GM08714 (cell line): ENCODE measurements around the gene TTC36.
"Not testable (repeated sequence)": the region's sequence is repeated elsewhere in the genome, so short reads cannot be mapped to it uniquely, and the experiment has no call there.

Source experiments
- H3K4me3 ChIP-seq: fragments of 200-500 bp; sonication (Bioruptor generic); 2 replicates; pipeline ENCODE4 v1.5.1; 2014; ENCODE audit warnings: mild to moderate bottlenecking, low read length, inconsistent platforms
- ZNF274 ChIP-seq: IDR thresholded peaks from 2 replicates; pipeline ENCODE4 v1.6.1; 2012; ENCODE audit warnings: mild to moderate bottlenecking, low read depth, low read length

Gene TTC36, protein sequence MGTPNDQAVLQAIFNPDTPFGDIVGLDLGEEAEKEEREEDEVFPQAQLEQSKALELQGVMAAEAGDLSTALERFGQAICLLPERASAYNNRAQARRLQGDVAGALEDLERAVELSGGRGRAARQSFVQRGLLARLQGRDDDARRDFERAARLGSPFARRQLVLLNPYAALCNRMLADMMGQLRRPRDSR

DNA sequence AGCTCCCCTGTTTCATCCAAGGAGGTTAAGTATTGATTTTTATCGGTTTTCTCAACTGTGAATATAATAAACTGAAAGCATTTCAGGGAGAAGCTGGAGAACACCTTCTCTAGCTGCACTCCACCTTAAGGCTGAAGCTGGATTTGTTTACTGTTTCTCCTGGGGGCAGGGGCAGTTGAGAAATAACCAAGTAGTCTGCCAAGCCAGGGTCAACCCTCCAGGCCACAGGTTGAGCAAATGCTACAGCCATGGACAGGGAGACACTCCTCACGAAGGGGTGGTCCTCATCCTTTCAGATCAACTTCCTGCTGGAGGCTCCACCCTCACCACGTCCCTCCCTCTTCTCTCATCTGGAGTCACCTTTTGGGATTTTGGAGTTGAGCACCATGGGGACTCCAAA is at the start of gene TTC36:
TTC36 (plus strand) TSS at position 366 of the 400 bp plus-strand sequence; CDS start at position 387, 21 bp downstream.
- TF ChIP-seq ZNF274: no peak
- no peak within 1 kb of the TSS for H3K4me3 ChIP-seq

DNA sequence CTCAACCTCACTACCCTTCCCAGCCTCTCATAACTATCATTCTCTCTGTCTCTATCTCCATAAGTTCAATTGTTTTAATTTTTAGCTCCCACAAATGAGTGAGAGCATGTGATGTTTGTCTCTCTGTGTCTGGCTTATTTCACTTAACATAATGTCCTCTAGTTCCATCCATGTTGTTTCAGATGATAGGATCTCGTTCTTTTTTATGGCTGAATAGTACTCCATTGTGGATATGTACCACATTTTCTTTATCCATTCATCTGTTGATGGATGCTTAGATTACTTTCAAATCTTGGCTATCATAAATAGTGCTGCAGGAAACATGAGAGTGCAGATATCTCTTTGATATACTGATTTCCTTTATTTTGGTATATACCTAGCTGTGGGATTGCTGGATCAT is 46.0 kb upstream of the TTC36 start:
- H3K4me3 ChIP-seq: not testable (repeated sequence)

DNA sequence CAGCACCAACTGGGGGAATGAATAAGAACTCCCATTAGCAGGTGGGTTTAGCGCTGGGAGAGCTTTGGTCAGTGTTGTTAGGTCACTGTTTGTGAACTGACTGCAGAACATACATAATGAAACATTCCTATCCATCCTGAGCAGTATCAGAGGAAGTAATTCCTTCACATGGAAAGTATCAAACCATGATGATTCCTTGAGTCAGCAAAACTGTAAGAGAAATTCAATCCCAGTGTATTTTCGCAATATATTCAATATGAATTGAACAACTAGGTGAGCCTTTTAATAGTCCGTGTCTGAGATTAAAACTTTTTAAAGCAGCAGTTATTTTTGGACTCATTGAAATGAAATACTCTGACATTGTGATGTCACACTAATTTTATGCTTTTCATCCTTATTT is 42.9 kb upstream of the TTC36 start:
- no peak for TF ChIP-seq ZNF274
- H3K4me3 ChIP-seq: no peak overlapping the region

DNA sequence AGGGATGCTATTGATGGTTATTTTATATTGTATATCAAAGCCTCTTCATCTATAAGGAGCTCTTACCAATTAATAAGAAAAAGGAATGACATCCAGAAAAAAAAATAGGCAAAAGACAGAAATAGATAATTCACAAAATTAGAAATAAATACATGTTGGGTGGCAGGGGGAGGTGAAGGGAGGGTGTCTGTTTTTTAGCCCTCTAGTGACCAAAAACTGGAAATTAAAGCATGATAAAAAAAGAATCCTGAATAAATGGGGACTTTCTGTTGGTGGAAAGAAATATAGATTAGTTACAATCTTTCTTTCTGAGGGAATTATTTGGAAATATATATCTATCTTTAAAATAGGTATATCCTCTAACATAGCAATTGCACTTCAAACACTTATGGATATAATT is 42.0 kb upstream of the TTC36 start:
- no peak for TF ChIP-seq ZNF274

DNA sequence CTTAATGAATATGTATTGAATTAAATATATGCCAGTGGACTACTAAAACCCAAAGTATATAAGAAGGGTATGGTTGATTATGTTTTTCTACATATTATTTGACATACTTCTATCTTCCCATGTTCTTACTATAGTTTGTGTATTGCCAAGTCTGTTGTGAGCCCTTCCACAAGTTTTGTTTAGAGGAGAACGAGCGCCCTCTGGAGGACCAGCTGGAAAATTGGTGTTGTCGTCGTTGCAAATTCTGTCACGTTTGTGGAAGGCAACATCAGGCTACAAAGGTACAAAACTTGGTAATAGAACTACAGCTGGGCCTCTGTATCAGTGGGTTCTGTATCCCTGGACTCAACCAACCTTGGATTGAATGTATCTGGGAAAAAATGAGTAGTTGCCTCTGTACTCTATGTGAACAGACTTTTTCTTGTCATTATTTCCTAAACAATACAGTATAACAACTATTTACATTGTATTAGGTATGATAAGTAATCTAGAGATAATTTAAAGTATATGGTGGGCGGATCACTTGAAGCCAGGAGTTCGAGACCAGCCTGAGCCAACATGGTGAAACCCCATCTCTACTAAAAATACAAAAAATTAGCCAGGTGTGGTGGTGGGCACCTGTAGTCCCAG is 38.7 kb upstream of the TTC36 start:
- no peak for TF ChIP-seq ZNF274
- H3K4me3 ChIP-seq: no peak overlapping the region

More for the DNA sequence above, 42.0 kb upstream of the TTC36 start:
- no peak overlapping the region for H3K4me3 ChIP-seq

DNA sequence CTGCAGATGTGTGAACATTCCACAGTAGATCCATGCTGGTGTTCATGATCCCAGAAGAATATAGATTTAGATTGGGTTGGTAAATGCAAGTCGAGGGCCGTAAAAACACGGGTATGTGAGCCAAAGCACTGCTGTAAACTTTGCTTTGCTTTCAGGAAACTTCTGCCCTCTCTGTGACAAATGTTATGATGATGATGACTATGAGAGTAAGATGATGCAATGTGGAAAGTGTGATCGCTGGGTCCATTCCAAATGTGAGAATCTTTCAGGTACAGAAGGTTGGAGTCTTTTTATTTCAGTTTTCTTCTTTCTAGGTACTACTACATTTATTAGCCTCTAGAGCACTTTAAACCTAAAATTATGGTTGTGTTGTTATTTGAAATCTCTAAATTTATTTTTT is 36.2 kb upstream of the TTC36 start:
- TF ChIP-seq ZNF274: no peak
- H3K4me3 ChIP-seq: no peak overlapping the region

DNA sequence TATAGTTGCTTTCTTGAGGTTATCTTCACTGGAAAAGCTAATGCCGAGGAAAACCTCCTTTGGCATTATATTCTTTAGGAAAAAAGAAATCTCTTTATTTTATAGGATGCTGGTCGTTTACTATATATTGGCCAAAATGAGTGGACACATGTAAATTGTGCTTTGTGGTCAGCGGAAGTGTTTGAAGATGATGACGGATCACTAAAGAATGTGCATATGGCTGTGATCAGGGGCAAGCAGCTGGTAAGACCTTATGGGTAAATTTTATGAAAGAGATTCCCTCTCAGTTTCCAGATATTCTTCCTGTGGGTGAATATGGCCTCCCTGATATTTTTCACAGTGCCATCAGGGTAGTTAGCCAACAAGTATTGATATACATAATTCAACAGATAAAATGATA is 29.4 kb upstream of the TTC36 start:
- no peak overlapping the region for H3K4me3 ChIP-seq
- TF ChIP-seq ZNF274: no peak

DNA sequence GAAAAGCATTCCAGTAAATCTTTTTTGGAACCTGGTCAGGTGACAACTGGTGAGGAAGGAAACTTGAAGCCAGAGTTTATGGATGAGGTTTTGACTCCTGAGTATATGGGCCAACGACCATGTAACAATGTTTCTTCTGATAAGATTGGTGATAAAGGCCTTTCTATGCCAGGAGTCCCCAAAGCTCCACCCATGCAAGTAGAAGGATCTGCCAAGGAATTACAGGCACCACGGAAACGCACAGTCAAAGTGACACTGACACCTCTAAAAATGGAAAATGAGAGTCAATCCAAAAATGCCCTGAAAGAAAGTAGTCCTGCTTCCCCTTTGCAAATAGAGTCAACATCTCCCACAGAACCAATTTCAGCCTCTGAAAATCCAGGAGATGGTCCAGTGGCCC is 24.1 kb upstream of the TTC36 start:
- no peak overlapping the region for H3K4me3 ChIP-seq
- TF ChIP-seq ZNF274: no peak

DNA sequence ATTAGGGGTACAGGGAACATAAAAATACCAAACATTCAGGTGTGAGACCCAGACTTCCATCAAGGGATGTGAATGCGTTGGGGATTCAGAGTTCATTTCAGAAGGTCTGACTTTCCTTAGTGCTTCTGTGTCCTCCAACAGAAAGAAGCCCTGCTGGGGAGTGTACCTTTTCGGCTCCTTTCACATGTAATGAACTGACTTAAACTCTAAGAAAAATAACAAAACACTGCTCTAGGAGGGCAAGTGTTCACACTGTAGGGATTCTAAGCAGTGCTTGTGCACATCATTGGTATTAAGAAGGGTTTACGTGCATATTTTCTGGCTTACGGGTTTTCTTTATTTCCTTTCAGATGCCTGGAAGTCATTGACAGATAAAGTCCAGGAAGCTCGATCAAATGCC is 15.7 kb upstream of the TTC36 start:
- H3K4me3 ChIP-seq: no peak overlapping the region
- no peak for TF ChIP-seq ZNF274

DNA sequence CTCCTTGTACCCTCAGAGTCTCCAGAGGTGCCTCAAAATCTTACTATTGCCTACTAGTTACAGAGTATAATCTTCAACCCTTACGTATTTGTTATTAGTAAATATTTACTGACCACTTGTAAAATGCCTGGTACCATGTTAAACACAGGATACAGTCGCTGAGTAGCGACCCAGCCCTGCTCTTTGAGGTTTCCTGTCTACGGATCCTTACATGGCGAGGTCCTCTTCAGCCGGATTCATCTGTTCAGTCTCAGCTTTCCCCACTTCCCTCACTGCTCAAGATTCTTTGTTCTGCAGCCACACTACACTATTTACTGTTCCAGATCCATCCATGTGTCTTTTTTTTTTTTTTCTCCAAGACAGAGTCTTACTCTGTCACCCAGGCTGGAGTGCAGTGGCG is 13.2 kb upstream of the TTC36 start:
- H3K4me3 ChIP-seq: no peak overlapping the region
- no peak for TF ChIP-seq ZNF274

DNA sequence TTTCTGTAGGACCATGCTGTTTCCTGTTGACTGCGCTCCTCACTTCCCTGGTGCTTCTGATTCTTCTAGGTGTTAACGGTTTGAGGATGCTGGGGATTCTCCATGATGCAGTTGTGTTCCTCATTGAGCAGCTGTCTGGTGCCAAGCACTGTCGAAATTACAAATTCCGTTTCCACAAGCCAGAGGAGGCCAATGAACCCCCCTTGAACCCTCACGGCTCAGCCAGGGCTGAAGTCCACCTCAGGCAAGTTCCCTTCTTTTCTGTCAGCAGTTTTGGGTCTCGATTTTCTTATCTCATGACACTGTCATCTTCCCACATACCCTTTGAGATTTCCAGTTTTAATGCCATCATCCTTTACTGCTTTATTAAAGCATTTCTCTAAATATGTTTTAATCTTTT is 7.7 kb upstream of the TTC36 start:
- no peak for TF ChIP-seq ZNF274
- H3K4me3 ChIP-seq: no peak overlapping the region

DNA sequence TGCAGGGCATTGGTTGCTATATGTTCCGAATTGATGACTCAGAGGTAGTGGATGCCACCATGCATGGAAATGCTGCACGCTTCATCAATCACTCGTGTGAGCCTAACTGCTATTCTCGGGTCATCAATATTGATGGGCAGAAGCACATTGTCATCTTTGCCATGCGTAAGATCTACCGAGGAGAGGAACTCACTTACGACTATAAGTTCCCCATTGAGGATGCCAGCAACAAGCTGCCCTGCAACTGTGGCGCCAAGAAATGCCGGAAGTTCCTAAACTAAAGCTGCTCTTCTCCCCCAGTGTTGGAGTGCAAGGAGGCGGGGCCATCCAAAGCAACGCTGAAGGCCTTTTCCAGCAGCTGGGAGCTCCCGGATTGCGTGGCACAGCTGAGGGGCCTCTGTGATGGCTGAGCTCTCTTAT is 5.4 kb upstream of the TTC36 start:
- TF ChIP-seq ZNF274: no peak
- no peak overlapping the region for H3K4me3 ChIP-seq

DNA sequence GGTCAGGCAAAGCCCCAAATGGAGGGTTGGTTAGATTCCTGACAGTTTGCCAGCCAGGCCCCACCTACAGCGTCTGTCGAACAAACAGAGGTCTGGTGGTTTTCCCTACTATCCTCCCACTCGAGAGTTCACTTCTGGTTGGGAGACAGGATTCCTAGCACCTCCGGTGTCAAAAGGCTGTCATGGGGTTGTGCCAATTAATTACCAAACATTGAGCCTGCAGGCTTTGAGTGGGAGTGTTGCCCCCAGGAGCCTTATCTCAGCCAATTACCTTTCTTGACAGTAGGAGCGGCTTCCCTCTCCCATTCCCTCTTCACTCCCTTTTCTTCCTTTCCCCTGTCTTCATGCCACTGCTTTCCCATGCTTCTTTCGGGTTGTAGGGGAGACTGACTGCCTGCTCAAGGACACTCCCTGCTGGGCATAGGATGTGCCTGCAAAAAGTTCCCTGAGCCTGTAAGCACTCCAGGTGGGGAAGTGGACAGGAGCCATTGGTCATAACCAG is 4.7 kb upstream of the TTC36 start:
- no peak overlapping the region for H3K4me3 ChIP-seq
- TF ChIP-seq ZNF274: no peak

DNA sequence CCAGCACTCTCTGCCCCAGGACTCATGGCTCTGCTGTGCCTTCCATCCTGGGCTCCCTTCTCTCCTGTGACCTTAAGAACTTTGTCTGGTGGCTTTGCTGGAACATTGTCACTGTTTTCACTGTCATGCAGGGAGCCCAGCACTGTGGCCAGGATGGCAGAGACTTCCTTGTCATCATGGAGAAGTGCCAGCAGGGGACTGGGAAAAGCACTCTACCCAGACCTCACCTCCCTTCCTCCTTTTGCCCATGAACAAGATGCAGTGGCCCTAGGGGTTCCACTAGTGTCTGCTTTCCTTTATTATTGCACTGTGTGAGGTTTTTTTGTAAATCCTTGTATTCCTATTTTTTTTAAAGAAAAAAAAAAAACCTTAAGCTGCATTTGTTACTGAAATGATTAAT is 2.9 kb upstream of the TTC36 start:
- H3K4me3 ChIP-seq: no peak overlapping the region
- no peak for TF ChIP-seq ZNF274

DNA sequence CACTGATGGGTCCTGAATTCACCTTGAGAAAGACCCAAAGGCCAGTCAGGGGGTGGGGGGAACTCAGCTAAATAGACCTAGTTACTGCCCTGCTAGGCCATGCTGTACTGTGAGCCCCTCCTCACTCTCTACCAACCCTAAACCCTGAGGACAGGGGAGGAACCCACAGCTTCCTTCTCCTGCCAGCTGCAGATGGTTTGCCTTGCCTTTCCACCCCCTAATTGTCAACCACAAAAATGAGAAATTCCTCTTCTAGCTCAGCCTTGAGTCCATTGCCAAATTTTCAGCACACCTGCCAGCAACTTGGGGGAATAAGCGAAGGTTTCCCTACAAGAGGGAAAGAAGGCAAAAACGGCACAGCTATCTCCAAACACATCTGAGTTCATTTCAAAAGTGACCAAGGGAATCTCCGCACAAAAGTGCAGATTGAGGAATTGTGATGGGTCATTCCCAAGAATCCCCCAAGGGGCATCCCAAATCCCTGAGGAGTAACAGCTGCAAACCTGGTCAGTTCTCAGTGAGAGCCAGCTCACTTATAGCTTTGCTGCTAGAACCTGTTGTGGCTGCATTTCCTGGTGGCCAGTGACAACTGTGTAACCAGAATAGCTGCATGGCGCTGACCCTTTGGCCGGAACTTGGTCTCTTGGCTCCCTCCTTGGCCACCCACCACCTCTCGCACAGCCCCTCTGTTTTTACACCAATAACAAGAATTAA is 2.4 kb upstream of the TTC36 start:
- H3K4me3 ChIP-seq: no peak overlapping the region
- TF ChIP-seq ZNF274: no peak
